Measurements from ENCODE around the gene RPS3. TPM values are rescaled to one million over a fixed set of nuclear protein-coding genes. Genes with fewer than 3 reads are reported as not detected.

RPS3 gene
- total and polyA plus RNA-seq, 2 of the 13 experiments (the other 11 are each of a cell fraction or from before 2014, with no cell fraction given) = 2,143 to 3,616 TPM

DNA sequence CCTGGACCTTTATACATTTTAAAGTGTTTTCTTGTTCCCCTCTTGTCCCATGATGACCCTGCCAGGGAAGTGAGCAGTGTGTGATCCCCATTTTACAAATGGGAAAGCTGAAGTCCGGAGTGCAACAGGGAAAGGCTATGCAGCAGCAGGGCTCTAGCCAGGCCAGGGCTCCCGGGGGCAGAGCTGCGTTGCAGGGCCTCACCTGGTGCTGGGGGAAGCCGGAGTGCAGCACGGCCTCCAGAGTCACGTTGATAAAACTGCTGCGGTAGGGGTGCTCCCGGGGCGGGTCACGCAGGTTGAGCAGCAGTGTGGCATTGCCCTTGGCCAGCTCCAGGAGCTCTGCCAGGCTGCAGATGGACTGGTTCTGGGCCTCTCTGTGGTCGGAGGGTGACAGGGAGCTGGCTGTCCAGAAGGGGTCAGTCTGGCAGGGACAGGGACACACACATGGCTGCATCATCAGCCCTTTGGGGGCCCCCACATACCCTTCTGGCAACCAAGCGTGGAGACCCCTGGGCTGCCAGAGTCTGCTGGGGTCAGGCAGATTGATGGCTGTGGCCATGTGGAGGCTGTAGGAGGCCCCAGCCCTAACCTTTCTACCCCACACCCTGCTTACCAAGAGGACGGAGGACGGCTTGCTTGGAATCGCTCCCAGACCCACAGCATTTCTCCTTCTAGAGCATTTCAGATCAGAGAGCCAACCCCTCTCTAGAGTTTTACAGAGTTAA lies 43.0 kb downstream of the RPS3 start (continued):
- TF ChIP-seq, protein P1, sequence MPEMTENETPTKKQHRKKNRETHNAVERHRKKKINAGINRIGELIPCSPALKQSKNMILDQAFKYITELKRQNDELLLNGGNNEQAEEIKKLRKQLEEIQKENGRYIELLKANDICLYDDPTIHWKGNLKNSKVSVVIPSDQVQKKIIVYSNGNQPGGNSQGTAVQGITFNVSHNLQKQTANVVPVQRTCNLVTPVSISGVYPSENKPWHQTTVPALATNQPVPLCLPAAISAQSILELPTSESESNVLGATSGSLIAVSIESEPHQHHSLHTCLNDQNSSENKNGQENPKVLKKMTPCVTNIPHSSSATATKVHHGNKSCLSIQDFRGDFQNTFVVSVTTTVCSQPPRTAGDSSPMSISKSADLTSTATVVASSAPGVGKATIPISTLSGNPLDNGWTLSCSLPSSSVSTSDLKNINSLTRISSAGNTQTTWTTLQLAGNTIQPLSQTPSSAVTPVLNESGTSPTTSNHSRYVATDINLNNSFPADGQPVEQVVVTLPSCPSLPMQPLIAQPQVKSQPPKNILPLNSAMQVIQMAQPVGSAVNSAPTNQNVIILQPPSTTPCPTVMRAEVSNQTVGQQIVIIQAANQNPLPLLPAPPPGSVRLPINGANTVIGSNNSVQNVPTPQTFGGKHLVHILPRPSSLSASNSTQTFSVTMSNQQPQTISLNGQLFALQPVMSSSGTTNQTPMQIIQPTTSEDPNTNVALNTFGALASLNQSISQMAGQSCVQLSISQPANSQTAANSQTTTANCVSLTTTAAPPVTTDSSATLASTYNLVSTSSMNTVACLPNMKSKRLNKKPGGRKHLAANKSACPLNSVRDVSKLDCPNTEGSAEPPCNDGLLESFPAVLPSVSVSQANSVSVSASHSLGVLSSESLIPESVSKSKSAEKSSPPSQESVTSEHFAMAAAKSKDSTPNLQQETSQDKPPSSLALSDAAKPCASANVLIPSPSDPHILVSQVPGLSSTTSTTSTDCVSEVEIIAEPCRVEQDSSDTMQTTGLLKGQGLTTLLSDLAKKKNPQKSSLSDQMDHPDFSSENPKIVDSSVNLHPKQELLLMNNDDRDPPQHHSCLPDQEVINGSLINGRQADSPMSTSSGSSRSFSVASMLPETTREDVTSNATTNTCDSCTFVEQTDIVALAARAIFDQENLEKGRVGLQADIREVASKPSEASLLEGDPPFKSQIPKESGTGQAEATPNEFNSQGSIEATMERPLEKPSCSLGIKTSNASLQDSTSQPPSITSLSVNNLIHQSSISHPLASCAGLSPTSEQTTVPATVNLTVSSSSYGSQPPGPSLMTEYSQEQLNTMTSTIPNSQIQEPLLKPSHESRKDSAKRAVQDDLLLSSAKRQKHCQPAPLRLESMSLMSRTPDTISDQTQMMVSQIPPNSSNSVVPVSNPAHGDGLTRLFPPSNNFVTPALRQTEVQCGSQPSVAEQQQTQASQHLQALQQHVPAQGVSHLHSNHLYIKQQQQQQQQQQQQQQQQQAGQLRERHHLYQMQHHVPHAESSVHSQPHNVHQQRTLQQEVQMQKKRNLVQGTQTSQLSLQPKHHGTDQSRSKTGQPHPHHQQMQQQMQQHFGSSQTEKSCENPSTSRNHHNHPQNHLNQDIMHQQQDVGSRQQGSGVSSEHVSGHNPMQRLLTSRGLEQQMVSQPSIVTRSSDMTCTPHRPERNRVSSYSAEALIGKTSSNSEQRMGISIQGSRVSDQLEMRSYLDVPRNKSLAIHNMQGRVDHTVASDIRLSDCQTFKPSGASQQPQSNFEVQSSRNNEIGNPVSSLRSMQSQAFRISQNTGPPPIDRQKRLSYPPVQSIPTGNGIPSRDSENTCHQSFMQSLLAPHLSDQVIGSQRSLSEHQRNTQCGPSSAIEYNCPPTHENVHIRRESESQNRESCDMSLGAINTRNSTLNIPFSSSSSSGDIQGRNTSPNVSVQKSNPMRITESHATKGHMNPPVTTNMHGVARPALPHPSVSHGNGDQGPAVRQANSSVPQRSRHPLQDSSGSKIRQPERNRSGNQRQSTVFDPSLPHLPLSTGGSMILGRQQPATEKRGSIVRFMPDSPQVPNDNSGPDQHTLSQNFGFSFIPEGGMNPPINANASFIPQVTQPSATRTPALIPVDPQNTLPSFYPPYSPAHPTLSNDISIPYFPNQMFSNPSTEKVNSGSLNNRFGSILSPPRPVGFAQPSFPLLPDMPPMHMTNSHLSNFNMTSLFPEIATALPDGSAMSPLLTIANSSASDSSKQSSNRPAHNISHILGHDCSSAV (CRISPR knock-in tag; IDR thresholded peaks at IDR 0.05; ENCODE audit: borderline replicate concordance) = no peak
- TF ChIP-seq PCBP2 (optimal IDR thresholded peaks at IDR 0.05; ENCODE audit: low read depth, low read length, poor library complexity, severe bottlenecking) (no peak), ZNF691 (CRISPR knock-in tag; IDR thresholded peaks at IDR 0.05; ENCODE audit: borderline replicate concordance, low read depth) (no peak), BRD4 (CRISPR knock-in tag; IDR thresholded peaks at IDR 0.05) (no peak), KLF6 (CRISPR knock-in tag; IDR thresholded peaks at IDR 0.05) (no peak), BRCA1 (CRISPR knock-in tag; IDR thresholded peaks at IDR 0.05) (no peak), IKZF4 (CRISPR knock-in tag; IDR thresholded peaks at IDR 0.05; ENCODE audit: borderline replicate concordance, low read depth, not compliant biosample characterization) (no peak), MIER3 (CRISPR knock-in tag; IDR thresholded peaks at IDR 0.05; ENCODE audit: borderline replicate concordance) (no peak), U2AF2 (IDR thresholded peaks at IDR 0.05; ENCODE audit: low read depth, low read length) (no peak)
- TF ChIP-seq, protein P2, sequence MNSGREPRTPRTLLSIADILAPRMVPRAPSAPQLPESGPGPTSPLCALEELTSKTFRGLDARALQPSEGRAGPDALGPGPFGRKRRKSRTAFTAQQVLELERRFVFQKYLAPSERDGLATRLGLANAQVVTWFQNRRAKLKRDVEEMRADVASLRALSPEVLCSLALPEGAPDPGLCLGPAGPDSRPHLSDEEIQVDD (CRISPR knock-in tag; IDR thresholded peaks at IDR 0.05; ENCODE audit: borderline replicate concordance) = no peak

All from HepG2 (cell line).